Lower leg skin (tissue), 3 donors: ENCODE measurements around the gene LMTK2.

Experiments
- POLR2A ChIP-seq, 2 donors: fragments of 450-650 bp; IDR thresholded peaks; one replicate each; pipeline ENCODE4 v1.6.1; 2016 to 2017; ENCODE audit warnings: antibody characterized with exemption in 2 of 2, mild to moderate bottlenecking in 1 of 2, moderate library complexity in 1 of 2
- TF ChIP-seq, protein P1 (sequence below), 3 donors: fragments of 450-650 bp; IDR thresholded peaks; one replicate each; pipeline ENCODE4 v1.5.1; 2016; ENCODE audit warnings: antibody characterized with exemption in 3 of 3, mild to moderate bottlenecking in 3 of 3, moderate library complexity in 2 of 3

DNA sequence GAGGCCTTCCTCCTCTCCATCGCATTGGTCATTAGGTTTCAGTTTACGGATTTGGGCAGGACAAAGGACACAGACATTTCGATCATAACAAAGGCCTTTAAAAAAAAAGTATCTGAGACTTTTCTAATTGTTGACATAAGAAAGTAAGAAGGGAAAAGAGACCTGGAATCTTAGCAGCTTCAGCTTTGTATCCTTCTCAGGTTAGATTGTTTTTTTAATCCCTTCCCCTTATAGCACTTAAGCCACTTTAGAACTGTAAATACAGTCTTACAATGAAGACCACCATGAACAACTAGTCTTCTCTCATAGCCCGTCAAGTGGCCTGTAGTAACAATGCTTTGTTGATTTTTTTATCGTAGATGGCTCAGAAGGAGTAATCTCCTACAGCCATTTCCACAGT is 45.2 kb downstream of the LMTK2 start:
- TF ChIP-seq, protein P1, sequence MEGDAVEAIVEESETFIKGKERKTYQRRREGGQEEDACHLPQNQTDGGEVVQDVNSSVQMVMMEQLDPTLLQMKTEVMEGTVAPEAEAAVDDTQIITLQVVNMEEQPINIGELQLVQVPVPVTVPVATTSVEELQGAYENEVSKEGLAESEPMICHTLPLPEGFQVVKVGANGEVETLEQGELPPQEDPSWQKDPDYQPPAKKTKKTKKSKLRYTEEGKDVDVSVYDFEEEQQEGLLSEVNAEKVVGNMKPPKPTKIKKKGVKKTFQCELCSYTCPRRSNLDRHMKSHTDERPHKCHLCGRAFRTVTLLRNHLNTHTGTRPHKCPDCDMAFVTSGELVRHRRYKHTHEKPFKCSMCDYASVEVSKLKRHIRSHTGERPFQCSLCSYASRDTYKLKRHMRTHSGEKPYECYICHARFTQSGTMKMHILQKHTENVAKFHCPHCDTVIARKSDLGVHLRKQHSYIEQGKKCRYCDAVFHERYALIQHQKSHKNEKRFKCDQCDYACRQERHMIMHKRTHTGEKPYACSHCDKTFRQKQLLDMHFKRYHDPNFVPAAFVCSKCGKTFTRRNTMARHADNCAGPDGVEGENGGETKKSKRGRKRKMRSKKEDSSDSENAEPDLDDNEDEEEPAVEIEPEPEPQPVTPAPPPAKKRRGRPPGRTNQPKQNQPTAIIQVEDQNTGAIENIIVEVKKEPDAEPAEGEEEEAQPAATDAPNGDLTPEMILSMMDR (IDR thresholded peaks at IDR 0.05), result no peak
- no peak for TF ChIP-seq POLR2A (IDR thresholded peaks at IDR 0.05)
